NCI-H345 (cell line): ENCODE data around the gene MRGPRX1.
"Not testable (repeated sequence)": the region's sequence is repeated elsewhere in the genome, so short reads cannot be mapped to it uniquely, and the experiment has no call there.

Experiments used
- DNase-seq: peaks from one replicate; lab custom pipeline; 2025; lab: John Stamatoyannopoulos, UW

Gene MRGPRX1

GRCh38 chr11:18939314-18939713 is at the start of gene MRGPRX1:
MRGPRX1 (minus strand) TSS chr11:18939414; CDS start chr11:18934784, 4,630 bp downstream.
- no peak for DNase-seq

GRCh38 chr11:18987454-18988231 is 48.4 kb upstream of the MRGPRX1 start:
- DNase-seq: no peak

- peak; percentile 30 for DNase-seq
These were observed 47.5 kb upstream of the MRGPRX1 start for GRCh38 chr11:18986744-18987143.

- no peak for DNase-seq
These were observed 42.7 kb upstream of the MRGPRX1 start for GRCh38 chr11:18981897-18982296.

- DNase-seq: no peak
These were observed 35.0 kb upstream of the MRGPRX1 start for GRCh38 chr11:18974192-18974591.

- DNase-seq: no peak
These were observed 33.1 kb upstream of the MRGPRX1 start for GRCh38 chr11:18972336-18972735.

- DNase-seq: no peak
These were observed 30.5 kb upstream of the MRGPRX1 start for GRCh38 chr11:18969720-18970119.

- DNase-seq: no peak
These were observed 19.2 kb upstream of the MRGPRX1 start for GRCh38 chr11:18958221-18958910.

- no peak for DNase-seq
These were observed 17.4 kb upstream of the MRGPRX1 start for GRCh38 chr11:18956630-18957029.

GRCh38 chr11:18936002-18936673 is 3.1 kb downstream of the MRGPRX1 start:
- DNase-seq: no peak

- no peak for DNase-seq
These were observed 4.9 kb downstream of the MRGPRX1 start for GRCh38 chr11:18934195-18934814.

GRCh38 chr11:18927550-18928322 is 11.5 kb downstream of the MRGPRX1 start:
- no peak for DNase-seq

GRCh38 chr11:18925426-18925825 is 13.8 kb downstream of the MRGPRX1 start:
- DNase-seq: not testable (repeated sequence)

GRCh38 chr11:18912883-18913282 is 26.3 kb downstream of the MRGPRX1 start:
- DNase-seq: no peak

GRCh38 chr11:18907391-18907790 is 31.8 kb downstream of the MRGPRX1 start:
- no peak for DNase-seq

- DNase-seq: not testable (repeated sequence)
These were observed 38.6 kb downstream of the MRGPRX1 start for GRCh38 chr11:18900637-18901036.

GRCh38 chr11:18900151-18900611 is 39.0 kb downstream of the MRGPRX1 start:
- DNase-seq: peak; percentile 29

GRCh38 chr11:18891712-18892111 is 47.5 kb downstream of the MRGPRX1 start:
- not testable (repeated sequence) for DNase-seq

- DNase-seq: no peak
These were observed 48.6 kb downstream of the MRGPRX1 start for GRCh38 chr11:18890615-18891014.
